ENCODE measurements around the gene ZNF208.
A peak's percentile ranks its signal among the peaks of the same experiment; 100 is the strongest.
"Not testable (repeated sequence)": the region's sequence is repeated elsewhere in the genome, so short reads cannot be mapped to it uniquely, and the experiment has no call there.

ZNF208 gene

DNA sequence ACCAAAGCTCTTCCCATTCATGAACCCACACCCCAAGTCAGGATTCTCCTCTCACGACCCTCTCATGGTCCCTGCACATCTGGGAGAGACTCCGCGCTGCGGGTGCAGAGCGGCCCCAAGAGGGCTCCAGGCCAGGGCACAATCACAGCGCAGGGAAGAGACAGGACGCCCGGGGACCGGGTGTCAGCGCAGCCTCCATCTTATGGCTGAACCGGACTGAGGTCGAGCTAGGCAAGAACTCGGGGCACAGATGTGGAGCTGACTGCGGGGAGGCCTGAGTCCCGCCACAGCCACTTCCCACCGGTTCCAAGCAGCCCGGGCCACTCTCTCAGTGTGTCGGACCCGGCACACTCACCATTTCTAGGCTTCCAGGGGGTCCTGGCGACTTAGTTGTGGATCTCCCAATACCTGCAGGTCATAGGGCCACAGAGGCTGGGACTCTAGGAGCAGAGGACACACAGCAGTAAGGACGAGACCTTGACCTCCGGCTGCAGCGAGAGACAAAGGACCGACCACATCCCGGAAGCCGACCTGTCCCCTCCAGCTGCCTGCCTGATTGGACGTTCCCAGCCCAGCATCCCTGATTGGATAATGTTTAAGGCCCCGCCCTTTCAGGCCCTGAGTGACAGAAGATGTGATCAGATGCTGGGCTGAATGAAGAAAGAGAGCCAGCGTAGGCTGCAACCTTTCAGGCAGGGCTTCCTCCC, at the start of gene ZNF208:
TSS of gene ZNF208 (minus strand) at position 507 of the 707 bp plus-strand sequence. CDS start at position 358, 149 bp downstream.
- DNase-seq = peak; percentile 2 to 4

DNA sequence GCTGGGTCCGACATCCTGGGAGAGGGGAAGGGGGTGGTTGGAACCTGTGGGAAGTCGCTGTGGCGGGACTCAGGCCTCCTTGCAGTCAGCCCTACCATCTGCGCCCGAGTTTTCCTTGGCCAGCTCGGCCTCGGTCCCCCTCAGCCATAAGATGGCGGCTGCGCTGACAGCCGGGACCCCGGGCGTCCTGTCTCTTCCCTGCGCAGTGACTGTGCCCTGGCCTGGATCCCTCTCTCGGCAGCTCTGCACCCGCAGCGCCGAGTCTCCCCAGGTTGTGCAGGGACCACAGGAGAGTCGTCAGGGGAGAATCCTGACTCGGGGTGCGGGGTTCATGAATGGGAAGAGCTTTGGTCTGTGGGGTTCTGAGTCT, 41.9 kb upstream of the ZNF208 start:
- no peak for DNase-seq

DNA sequence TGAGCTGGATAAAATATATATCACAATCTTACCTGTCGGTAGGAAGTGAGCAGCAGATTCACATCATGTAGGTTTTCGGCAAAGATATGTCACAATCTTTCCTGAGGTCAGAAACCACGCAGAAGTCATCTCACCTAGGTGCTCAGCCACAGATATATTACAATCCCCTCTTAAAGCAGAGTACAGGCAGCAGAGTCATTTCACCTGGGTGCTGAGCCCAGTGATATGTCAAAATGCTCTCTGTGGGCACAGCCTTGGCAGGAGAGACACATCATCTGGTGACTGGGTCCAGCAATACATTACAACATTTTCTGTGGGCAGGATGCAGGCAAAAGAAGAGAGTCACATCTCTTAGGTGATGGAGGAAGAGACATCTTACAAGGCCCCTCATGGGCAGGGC, 30.4 kb upstream of the ZNF208 start:
- DNase-seq = not testable (repeated sequence)

DNA sequence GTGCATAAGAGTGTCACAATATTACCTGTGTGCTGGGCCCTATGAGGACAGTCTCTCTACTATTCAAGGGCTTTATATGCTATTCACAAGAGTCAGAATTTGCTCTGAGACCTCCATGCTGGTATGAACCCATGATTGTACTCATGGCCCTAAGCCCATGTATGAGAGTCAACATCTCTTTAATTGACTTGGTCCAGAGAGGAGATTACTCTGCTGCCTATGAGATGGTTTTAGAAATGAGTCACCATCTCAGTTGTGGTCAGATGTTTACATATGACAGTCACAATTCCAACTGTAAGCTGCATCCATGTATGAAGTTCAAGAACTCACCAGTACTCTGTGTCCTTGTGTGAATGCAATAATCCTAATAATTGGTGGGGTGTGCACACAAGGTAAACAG, 19.9 kb upstream of the ZNF208 start:
- no peak for DNase-seq

DNA sequence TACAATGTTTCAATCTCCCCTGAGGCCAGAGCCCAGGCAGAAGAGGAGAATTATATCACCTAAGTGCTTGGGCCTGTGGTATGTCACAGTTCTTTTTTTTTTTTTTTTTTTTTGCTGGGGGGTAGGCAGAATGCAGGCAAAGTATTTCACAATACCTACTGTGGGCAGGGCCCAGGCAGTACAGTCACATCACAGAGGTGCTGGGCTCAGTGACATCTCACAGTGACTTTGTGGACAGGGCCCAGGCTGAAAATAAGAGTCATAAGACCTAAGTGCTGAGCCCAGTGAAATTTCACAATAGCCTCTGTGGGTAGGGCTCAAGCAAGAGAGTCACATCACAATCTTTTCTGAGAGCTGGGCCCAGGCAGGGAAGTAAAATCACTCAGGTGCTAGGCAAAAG, 15.9 kb upstream of the ZNF208 start:
- no peak for DNase-seq

DNA sequence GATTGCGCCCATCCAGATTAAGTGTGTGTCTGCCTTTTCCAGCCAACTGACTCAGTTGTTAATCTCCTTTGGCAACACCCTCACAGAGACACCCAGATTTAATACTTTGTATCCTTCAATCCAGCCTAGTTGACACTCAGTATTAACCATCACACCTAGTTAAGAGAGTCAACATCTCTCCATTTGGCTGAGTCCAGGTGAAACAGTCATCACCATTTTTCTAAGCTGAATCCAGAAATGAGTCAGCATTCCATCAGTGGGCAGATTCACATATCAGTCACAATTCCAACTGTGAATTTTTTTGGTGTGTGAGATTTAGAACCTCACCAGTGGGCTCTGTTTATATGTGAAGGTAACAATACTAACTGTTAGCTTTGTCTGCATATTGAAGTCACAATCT, 14.8 kb upstream of the ZNF208 start:
- DNase-seq = not testable (repeated sequence)

DNA sequence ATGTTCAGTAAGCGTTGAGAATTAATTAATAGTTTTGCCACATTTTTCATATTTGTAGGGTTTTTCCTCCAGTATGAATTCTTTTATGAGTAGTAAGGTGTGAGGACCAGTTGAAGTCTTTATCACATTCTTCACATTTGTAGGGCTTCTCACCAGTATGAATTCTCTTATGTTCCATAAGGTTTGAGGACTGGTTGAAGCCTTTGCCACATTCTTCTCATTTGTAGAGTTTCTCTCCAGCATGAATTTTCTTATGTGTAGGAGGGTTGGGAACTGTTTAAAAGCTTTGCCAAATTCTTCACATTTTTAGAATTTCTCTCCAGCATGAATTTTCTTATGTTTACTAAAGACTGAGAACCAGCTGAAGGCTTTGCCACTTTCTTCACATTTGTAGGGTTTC, 40.3 kb downstream of the ZNF208 start:
- no peak for DNase-seq

DNA sequence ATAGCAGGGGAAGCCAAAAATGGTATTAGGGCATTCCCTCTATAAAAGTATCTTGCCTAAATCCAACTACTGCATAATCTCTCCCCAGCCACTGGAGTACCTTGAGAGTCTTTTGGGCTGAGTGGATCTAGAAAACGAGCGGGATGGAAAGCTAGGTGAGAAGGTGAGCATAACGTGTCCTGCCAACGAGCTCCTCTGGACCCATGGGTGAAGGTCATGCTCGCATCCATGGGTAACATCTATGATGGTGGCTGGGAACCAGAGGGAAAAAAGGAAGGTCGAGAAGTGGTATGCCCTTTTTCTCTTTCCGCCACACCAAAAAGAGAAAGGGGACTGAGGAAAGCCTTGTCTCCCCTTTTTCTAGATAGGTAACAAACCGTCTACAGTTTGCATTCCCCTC, 63.0 kb downstream of the ZNF208 start:
- no peak for DNase-seq

DNA sequence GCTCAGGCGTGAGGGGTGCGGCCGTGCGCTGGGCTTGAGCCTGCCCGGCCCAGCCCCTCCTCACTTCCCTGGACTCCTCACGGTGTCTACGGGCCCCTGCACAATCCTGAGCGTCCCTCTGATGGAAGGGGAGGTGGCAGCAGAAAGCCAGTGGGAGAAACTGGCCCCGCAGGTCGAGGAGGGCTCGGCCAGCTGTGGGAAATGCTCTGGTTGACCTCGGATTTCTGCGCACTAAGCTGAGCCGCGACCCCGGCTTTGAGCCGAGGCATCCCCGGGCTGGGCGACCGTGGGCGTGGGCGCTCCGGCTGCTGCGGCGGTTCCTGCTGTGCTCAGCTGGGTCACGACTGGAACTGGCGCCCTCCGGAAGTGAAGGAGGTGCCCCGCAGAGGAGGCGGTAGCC, 70.1 kb downstream of the ZNF208 start:
- DNase-seq = no peak

DNA sequence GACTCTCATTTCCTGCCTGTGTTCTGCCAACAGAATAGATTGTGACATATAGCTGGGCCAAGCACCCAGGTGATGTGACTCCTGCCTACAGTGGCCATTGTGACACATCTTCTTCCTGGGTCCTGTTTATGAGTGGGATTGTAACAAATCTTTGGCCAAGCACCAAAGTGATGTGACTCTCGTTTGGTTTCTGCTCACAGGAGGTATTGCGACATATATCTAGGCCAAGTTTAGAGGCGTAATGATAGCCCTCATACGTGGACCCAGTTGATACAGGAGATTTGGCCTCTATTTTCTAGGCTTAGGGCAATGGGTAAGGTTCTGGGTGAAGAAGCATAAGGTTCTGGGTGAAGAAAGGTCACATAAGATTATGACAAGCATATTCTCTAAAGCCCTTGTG, 76.2 kb downstream of the ZNF208 start:
- no peak for DNase-seq

DNA sequence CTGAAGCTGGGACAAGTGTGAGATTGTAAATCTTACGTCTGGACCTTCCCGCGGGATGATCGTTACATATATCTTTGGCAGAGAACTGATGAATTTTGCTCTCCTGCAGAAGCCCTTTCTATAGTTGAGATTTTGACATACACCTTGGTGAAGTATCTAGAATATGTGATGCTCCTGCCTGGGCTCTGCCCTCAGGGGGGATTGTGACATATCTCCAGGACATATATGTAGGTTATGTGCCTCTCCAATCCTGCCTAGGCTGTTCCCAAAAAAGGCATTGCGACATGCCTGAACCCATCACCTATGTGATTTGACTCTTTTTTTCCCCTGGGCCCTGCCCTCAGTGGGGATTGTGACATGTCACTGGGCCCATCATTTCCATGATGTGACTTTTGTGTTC, 76.6 kb downstream of the ZNF208 start:
- DNase-seq = no peak

DNA sequence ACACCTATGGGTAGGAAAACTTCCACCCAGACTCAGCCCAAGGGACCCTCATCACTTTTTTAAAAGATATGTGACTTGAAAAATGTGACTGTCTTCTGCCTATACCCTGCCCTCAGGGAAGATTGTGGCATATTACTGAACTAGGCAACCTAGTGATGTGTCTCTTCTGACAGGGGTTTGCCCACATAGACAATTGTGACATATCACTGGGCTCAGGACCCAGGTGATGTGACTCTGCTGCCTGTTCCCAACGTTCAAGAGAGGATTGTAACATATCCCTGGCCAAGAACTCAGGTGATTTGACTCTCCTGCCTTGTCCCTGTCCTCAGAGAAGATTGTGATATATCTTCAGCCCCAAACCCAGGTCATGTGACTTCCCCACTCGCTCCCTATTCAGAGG, 88.5 kb downstream of the ZNF208 start:
- no peak for DNase-seq

DNA sequence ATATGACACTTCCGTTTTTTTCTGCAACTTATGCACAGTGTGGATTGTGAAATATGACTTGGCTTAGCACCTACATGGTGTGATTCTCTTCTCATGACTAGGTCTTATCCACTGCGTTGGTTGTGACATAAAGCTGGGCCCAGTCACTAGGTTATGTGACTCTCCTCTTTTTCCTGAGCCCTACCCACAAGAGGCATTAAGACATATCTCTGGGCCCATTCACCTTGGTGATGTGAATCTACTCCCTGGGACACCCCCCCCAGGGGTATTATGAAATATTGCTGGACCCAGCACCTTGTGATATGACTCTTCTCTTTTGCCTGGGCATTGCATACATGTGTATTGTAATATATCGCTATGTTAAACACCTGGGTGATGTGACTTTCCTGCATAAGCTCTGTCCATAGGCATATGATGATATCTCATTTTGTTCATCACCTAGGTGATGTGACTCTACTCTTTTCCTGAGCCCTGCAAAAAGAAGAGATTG, 89.0 kb downstream of the ZNF208 start:
- no peak for DNase-seq

DNA sequence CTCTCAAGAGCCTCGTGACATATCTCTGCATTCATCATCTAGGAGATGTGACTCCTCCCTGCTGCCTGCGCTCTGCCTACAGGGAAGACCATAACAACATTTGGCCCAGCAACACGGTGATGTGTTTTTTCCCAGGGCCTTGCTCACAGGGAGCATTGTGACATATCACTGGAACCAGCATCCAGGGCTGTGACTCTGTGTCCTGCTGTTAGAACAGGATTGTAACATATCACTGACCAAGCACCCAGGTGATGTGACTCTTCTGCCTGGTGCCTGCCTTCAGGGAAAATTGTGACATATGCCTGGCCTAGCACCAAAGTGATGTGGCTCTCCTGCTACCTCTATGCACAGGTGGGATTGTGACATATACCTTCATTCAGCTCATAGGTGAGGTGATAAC, 95.3 kb downstream of the ZNF208 start:
- DNase-seq = no peak

DNA sequence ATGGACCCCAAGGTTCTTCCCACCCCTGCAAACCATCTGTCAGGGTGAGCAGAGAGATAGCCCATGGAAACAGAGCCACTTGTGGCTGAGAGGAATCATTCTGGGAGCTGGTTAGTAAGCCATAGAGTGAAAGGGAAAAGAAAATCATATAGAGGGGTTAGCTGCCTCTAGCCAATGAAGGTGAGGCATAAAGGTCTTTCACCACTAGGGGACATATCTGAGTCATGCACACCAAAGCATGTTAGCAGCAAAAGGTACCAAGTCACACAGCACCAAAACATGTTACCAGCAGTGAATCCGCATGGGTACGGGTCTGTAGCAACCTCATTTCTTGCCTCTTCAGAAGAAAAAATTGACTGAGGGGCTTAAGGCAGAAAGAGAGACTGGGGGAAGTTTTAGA, 98.1 kb downstream of the ZNF208 start:
- no peak for DNase-seq

DNA sequence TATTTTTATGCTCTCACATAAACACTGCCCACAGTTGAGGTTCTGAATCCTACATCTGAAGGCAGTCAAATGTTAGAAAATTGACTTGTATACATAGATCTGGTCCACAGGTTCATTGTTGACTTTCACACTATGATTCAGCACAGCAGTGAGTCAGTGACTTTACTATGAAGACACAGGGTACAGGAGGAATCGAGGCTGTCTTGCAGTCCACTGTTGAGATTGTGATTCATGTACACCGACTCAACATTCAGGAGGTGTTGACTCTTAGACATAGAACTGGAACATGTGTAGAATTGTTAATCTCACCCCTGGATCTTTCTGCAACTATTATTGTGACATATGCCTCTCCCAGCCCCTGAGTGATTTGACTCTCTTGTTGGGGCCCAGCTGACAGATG, 100.4 kb downstream of the ZNF208 start:
- no peak for DNase-seq

DNA sequence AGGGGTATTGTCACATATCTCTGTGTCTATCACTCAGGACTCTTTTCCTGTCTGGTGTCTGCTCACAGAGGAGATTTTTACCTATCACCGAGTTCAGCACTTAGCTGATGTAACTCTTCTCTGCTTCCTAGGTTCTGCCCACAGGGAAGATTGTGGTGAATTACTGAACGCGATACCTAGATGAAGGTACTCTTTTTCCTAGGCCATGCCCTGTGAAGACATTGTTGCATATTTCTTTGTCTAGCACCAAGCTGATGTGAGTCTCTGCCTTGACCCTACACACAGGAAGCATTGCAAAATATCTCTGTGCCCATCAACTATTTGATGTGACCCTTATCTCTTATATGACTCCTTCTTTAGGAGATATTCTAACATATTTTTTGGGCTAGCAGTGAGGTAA, 102.7 kb downstream of the ZNF208 start:
- DNase-seq = no peak

DNA sequence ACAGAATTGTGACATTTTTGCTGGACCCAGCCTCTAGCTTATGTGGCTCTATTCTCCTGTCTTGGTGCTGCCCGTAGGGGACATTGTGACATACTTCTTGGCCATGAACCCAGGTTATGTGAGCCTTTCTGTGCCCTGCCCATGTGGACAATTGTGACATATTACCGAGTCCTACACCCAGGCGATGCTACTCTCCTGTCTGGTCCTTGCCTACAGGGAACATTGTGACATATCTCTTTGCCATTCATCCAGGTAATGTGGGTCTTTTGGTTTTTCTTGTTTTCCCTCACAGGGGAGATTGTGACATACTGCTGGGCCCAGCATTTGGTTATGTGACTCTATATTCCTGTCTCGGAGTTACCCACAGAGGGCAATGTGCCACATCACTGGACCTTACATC, 103.2 kb downstream of the ZNF208 start:
- DNase-seq = no peak

DNA sequence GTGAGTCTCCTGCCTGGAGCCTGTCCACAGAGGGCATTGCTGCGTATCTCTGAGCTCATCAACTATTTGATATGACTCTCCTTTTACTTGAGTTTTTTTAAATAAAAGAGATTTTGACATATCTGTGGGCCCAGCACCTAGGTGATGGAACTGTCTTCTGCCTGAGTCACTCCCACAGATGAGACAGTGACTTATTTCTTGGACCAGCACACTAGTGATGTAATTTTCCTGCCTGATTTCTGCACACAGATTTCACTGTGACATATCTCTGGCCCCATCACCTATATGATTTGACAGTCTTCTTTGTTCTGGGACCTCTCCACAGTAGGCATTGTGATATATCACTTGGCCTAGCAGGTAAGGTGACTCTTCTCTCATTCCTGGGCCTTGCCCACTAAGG, 108.2 kb downstream of the ZNF208 start:
- DNase-seq = no peak

DNA sequence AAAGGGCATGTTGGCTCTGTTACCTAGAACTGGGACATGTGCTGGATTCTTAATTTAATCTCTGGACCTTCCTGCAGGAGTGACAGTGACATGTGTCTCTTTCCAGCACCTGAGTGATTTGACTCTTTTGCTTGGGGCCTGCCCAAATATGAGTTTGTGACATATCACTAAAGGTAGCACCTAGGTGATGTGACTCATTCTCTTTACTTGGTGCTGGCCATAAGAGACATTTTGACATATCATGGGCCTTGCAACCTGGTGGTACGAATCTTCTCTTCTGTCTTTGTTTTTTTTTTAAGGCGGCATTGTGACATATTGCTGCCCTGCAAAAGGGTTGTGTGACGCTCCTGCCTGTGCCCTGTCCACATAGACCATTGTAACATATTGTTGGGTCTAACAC, 108.9 kb downstream of the ZNF208 start:
- no peak for DNase-seq

DNA sequence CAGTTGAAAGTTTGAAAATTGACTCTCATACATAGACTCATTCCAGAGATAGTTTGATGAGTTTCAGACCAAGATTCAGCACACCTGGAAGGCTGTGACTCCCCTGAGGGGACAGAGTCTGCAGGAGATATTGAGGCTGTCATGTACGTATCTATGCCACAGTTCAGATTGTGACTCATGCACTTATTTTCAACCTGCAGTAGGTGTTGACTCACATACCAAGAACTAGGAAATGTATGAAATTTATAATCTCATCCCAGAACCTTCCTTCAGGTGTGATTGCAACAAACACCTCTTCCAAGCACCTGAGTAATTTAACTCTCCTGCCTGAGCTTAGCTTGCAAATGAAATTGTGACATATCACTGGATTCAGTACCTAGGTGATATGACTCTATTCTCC, 110.3 kb downstream of the ZNF208 start:
- no peak for DNase-seq

DNA sequence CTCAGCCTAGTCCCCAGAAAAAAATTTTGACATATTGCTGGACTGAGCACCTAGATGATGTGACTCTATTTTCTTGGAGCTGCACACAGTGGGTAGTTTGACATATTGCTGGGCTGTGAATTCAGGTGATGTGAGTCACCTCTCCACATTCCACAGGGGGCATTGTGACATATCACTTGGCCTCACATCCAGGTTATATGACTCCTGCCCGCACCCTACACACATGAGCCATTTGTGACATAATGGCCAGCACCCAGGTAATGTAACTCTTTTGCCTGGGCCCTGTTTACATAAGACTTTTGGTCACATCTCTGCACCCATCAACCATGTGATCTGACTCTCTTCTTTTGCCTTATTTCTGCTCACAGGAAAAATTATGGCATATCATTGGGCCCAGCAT, 119.7 kb downstream of the ZNF208 start:
- DNase-seq = no peak

DNA sequence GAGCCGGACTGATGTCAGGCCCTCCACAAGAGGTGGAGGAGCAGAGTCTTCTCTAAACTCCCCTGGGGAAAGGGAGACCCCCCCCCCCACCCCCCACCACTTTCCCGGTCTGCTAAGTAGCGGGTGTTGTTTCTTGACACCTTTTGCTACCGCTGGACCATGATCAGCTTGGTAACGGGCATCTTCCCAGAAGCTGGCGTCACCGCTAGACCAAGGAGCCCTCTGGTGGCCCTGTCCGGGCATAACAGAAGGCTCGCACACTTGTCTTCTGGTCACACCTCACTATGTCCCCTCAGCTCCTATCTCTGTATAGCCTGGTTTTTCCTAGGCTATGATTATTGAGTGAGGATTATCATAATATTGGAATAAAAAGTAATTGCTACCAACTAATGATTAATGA, 120.7 kb downstream of the ZNF208 start:
- DNase-seq = peak in 1 of 2 donors; percentile 7

DNA sequence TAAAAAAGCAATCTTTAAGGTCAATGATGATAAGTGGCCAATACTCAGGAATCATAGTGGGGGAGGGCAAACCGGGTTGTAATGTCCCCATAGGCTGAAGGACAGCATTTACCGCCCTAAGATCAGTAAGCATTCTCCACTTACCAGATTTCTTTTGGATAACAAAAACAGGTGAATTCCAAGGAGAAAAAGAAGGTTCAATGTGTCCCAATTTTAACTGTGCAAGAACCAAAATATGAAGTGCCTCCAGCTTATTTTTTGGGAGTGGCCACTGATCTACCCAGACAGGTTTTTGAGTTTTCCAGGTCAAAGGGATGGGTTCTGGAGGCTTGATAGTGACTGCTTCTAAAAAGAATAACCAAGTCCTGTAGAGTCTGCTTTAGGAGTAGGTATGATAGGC, 125.2 kb downstream of the ZNF208 start:
- DNase-seq = not testable (repeated sequence)

DNA sequence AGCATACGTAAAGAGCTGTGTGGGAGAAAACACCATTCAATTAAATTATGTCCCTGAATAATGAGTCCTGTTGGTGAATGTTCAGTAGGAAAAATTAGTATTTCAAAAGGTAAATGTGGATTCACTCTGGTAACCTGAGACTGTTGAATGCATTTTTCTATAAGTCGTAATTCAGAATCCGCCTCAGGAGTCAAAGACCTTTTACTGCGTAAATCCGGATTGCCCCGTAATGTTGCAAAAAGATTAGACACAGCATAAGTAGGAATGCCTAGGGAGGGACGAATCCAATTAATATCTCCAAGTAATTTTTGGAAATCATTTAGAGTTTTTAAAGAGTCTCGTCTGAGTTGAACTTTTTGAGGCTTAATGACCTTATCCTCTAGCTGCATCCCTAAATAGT, 126.0 kb downstream of the ZNF208 start:
- not testable (repeated sequence) for DNase-seq

Measured in stimulated activated CD4-positive, alpha-beta T cell treated with anti-CD3 and anti-CD28 coated beads, Interleukin-2, amount 100 ng/mL, for 48 hours (primary cell).